ENCODE data around the gene ROR1.

ROR1 gene

DNA sequence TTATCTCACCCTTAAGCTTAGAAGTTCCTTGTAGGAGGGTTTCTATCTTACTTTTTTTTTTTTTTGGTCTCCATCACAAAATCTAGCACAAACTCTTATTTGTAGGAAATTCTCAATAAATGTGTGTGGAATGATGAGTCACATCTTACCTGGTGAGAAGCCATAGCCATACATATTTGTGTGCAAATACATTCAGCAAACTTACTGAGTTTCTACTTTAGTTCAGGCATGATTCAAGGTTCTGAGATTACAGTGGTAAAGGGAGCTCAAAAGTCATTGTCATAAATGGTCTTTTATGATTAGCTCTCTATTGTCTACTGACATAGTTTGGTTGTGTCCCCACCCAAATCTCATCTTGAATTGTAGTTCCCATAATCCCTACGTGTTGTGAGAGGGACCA is 236.5 kb downstream of the ROR1 start:
- DNase-seq (ENCODE audit: low read depth, low spot score) = no peak

- DNase-seq (ENCODE audit: low read depth, low spot score) = no peak
Observed at GRCh38 chr1:64013395-64013794, 239.6 kb downstream of the ROR1 start.

DNA sequence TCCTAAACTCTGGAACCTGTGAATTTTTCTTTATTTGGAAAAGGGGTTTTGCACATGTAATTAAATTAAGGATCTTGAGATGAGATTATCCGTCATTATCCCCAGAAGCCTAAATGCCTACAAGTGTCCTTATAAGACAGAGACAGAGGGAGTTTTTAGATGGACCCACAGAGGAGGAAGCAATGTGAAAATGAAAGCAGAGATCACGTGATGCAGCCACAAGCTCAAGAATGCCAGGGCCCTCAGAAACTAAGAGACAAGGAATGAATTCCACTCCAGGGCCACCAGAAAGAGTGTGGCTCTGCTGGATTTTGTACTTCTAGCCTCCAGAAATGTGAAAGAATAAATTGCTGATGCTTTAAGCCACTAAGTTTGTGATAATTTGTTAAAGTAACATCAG is 246.0 kb downstream of the ROR1 start:
- no peak for DNase-seq (ENCODE audit: low read depth, low spot score)

GRCh38 chr1:64021066-64021465 is 247.2 kb downstream of the ROR1 start:
- no peak for DNase-seq (ENCODE audit: low read depth, low spot score)

DNA sequence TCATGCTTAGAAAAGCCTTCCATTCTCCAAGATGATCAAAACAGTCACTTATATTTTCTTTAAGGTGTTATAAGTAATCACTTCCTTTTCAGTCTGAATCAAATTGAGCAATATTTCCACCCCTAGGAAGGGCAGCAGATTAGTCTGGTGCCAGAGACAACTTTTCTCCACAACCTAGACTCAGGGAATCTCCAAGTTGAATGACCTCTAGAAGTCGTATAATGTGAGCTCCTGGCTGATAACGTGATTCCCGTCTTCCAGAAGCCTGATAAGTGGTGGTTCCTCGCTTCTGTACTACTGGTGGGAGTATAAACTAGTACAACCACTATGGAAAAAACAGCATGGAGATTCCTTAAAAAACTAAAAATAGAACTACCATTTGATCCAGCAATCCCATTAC is 251.2 kb downstream of the ROR1 start:
- DNase-seq (ENCODE audit: low read depth, low spot score) = no peak

DNA sequence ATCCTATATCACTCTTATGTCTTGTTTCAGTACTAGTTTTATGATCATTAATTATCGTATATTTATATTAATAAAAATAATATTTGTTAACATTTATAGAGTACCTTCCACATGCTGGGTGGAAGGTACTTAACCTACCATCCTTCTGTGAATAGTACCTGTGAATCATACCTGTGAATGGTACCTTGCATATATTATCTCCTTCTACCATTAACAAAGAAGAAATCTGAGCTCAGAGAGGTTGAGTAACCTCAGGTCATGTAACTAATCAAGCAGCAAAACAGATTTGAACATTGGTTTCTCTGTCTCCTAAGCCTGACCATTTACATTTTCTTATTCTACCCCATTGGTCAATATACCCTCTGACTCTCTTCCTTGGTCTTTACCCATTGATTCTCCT is 255.2 kb downstream of the ROR1 start:
- DNase-seq (ENCODE audit: low read depth, low spot score) = no peak

DNA sequence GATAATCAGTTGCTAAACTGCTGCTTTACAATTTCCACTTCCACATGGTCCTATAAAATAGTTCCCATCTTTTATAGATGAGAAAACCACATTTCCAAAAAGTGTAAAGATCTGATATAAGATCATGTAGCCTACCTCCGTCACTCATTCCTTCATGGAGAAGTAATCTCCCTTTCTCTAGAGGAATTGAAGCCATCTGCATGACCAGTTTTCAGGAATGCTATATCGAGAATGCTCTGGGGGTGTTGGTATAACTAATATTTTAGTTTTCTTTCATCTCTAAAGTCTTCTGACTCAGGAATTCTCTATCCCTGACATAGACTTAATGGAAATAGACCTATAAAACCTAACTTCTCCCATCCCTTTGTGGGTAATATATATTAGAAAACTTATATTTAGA is 256.6 kb downstream of the ROR1 start:
- DNase-seq (ENCODE audit: low read depth, low spot score) = no peak

DNA sequence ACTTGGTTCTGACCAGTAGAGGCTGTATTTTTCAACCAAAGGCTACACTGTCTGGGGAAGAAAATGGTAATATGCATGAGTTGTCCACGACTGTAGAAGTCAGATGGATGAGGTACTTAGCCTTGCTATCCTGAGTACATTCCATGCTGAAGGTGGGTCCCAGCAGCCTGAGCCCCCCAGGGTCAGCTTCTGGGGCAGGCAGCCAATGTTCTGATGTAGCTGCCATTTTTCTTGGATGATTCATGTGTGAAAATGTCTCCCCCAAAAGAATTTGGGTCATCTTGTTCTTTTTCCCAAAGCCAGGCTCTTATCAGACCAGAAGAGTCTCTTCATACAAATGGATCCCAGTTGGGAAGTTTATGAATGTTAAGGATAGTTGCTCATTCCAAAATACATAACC is 257.4 kb downstream of the ROR1 start:
- no peak for DNase-seq (ENCODE audit: low read depth, low spot score)

DNA sequence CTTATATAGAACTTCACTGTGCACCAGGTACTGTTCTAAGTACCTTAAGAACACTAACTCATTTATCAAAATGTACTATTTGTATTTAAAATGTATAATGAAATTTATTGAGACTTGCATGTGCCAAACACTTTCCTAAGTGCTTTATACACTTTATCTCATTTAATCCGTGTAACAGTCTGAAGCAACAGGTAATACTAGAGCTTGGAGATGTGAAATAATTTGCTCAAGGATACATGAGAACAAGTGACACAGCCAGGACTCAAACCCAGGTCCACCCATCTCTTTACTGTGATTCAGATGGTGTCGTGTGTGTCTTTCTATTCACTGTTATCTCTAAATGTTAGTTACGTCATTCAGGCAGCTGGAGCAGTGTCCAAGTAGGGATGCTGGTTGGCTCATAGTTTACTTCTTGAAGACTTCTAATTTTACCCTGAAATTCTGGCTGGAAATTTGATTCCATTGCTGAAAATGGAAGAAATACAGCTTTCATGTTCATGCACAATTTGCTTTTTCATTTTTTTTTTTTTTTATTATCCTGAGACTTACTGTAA is 259.9 kb downstream of the ROR1 start:
- DNase-seq (ENCODE audit: low read depth, low spot score) = no peak

- DNase-seq (ENCODE audit: low read depth, low spot score) = no peak
Observed at GRCh38 chr1:64036549-64036948, 262.7 kb downstream of the ROR1 start.

DNA sequence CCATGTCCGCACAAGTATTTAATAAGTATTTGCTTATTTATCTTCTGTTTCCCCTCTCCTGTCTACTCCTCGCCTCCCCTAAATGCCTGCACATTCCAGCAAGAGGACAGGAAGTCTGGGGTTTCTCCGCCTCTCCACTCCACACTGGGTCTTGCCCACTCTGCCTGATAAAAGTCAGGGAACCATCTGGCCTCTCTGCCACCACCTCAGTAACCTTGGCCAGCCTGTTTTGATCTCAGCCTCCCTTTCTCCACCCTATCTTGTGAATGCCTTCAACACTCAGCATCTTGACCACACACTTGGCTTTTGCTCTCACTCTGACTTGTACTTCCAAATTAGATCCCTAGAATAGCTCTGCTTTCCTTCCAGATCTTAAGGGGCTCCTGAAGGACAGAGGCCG is 264.3 kb downstream of the ROR1 start:
- DNase-seq (ENCODE audit: low read depth, low spot score) = no peak

- no peak for DNase-seq (ENCODE audit: low read depth, low spot score)
Observed at GRCh38 chr1:64038965-64039364, 265.1 kb downstream of the ROR1 start.

- DNase-seq (ENCODE audit: low read depth, low spot score) = no peak
Observed at GRCh38 chr1:64039390-64039926, 265.6 kb downstream of the ROR1 start.

GRCh38 chr1:64041371-64042131 is 267.7 kb downstream of the ROR1 start:
- DNase-seq (ENCODE audit: low read depth, low spot score) = no peak

GRCh38 chr1:64042331-64043100 is 268.7 kb downstream of the ROR1 start:
- DNase-seq (ENCODE audit: low read depth, low spot score) = no peak

GRCh38 chr1:64043288-64043687 is 269.5 kb downstream of the ROR1 start:
- no peak for DNase-seq (ENCODE audit: low read depth, low spot score)

DNA sequence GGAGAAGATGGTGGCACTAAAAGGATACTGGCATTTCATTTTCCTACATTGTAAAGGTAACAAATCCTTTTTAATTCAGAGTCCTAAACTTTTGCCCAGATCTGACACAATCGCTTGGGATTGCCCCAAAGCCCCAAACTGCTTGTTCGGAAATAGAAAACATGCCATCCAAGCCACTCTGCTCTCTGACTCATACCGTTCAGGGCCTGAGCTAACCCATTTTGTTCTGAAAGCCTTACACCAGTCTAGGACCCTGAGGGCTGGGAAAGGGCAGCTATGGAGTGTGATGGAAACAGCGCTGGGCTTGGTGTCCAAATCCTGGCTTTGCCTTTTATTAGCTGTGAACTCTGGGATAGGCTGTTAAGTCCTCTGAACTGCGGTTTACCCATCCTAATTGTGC is 270.2 kb downstream of the ROR1 start:
- DNase-seq (ENCODE audit: low read depth, low spot score) = no peak

GRCh38 chr1:64046243-64046642 is 272.4 kb downstream of the ROR1 start:
- DNase-seq (ENCODE audit: low read depth, low spot score) = no peak

DNA sequence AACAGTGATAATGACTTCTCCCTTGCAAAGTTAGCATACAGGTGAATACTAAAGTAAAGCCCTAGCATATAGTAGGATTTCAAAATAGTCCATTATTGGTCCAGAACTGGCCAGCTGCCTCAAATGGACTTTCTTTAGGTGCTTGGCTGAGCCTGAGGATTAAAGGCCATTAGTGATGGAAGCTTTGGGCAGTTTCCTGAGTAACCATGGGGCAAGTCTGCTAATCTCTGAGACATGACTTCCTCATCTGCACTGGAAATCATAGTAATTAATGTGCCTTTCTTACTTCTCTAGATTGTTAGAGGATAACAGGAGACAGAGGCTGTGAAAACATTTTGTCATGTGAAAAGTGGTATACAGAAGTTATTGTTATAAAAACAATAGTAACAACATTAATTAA is 273.1 kb downstream of the ROR1 start:
- no peak for DNase-seq (ENCODE audit: low read depth, low spot score)

- no peak for DNase-seq (ENCODE audit: low read depth, low spot score)
Observed at GRCh38 chr1:64047549-64047996, 273.8 kb downstream of the ROR1 start.

- no peak for DNase-seq (ENCODE audit: low read depth, low spot score)
Observed at GRCh38 chr1:64049900-64050540, 276.2 kb downstream of the ROR1 start.

DNA sequence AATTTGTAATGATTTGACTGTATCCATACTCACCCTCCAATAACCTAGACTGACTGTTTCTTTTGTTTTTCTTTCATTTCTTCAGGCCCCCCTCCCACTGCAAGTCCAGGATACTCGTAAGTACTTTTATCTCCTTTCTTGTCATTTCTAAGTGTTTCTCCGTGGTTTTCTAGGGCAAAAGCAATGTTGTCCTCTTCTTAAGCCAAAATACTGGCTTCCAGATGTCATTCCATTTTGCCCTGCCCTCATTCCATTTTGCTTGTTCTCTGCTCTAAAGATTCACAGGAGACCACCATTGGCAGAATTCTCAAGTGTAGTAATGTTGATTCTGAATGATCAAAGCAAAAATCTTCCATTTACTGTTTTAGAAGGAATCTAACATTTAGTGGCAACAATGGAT is 276.8 kb downstream of the ROR1 start:
- DNase-seq (ENCODE audit: low read depth, low spot score) = no peak
